SK-N-SH (cell line): ENCODE measurements around the gene CHRNB2. TPM values are rescaled to one million over a fixed set of nuclear protein-coding genes. Genes with fewer than 3 reads are reported as not detected.

Source experiments
- CTCF ChIA-PET: fragments of 300-600, 350-600 bp; formaldehyde crosslinking; extraction: SDS; loops from one replicate; lab custom pipeline; 2021; lab: Yijun Ruan, JAX
- POLR2A ChIA-PET: fragments of 350-600 bp; sonication (Branson Sonifier 250); formaldehyde crosslinking; extraction: SDS; loops from one replicate; lab custom pipeline; 2020; ENCODE audit warnings: antibody characterized with exemption, inconsistent platforms; lab: Yijun Ruan, JAX
- DNase-seq: peaks from one replicate; pipeline ENCODE4 v3.0.0; 2012
- H2AFZ ChIP-seq: fragments of 200-600 bp; sonication (generic); 2 replicates; pipeline ENCODE4 v1.8.1; 2016; ENCODE audit warnings: antibody characterized with exemption, mild to moderate bottlenecking, low read depth
- H3F3A ChIP-seq: fragments of 200-600 bp; sonication (generic); replicated peaks from 2 replicates; pipeline ENCODE3; 2016; ENCODE audit warnings: antibody characterized with exemption, mild to moderate bottlenecking; ENCODE audit not compliant: insufficient read depth
- H3K27ac ChIP-seq, 2 experiments: fragments of 200-500 bp in 1 of 2; fragments of 200-600 bp in 1 of 2; sonication (Bioruptor generic) in 1 of 2; sonication (generic), shearing (Covaris generic) in 1 of 2; 2 replicates each; pipeline versions ENCODE4 v1.5.1 to v1.6.1; 2014 to 2016; ENCODE audit warnings: low read depth in 2 of 2, inconsistent platforms in 1 of 2, low read length in 1 of 2, mild to moderate bottlenecking in 1 of 2, mixed read lengths in 1 of 2
- H3K27me3 ChIP-seq: fragments of 200-600 bp; sonication (generic), shearing (Covaris generic); 2 replicates; pipeline ENCODE4 v1.6.1; 2016; ENCODE audit warnings: mixed run types; ENCODE audit not compliant: insufficient read depth
- H3K36me3 ChIP-seq, 2 experiments: fragments of 200-500 bp in 1 of 2; fragments of 200-600 bp in 1 of 2; sonication (Bioruptor generic) in 1 of 2; sonication (generic) in 1 of 2; replicated peaks in 1 of 2; 2 replicates each; pipeline versions ENCODE3 to v1.5.1; 2014 to 2016; ENCODE audit warnings: low read length in 1 of 2, mild to moderate bottlenecking in 1 of 2; ENCODE audit not compliant: insufficient read depth in 2 of 2, control insufficient read depth in 1 of 2
- H3K4me1 ChIP-seq, 2 experiments: fragments of 200-500 bp in 1 of 2; fragments of 200-600 bp in 1 of 2; sonication (Bioruptor generic) in 1 of 2; sonication (generic), shearing (Covaris generic) in 1 of 2; 2 replicates each; pipeline versions ENCODE4 v1.5.1 to v1.6.1; 2014 to 2016; ENCODE audit warnings: low read depth in 1 of 2, low read length in 1 of 2, mixed run types in 1 of 2; ENCODE audit not compliant: insufficient read depth in 2 of 2, control insufficient read depth in 1 of 2
- H3K4me2 ChIP-seq: fragments of 200-600 bp; sonication (generic), shearing (Covaris generic); 2 replicates; pipeline ENCODE4 v1.6.1; 2017; ENCODE audit warnings: mixed run types
- H3K4me3 ChIP-seq, 2 experiments: fragments of 200-500 bp in 1 of 2; fragments of 200-600 bp in 1 of 2; sonication (Bioruptor generic) in 1 of 2; sonication (generic), shearing (Covaris generic) in 1 of 2; 2 replicates each; pipeline versions ENCODE4 v1.5.1 to v1.8.1; 2014 to 2016; ENCODE audit warnings: low read depth in 2 of 2, inconsistent platforms in 1 of 2, low read length in 1 of 2, mild to moderate bottlenecking in 1 of 2, mixed read lengths in 1 of 2, moderate library complexity in 1 of 2
- H3K79me2 ChIP-seq: fragments of 200-600 bp; sonication (generic); 2 replicates; pipeline ENCODE4 v1.8.1; 2017; ENCODE audit warnings: mild to moderate bottlenecking; ENCODE audit not compliant: insufficient read depth
- H3K9ac ChIP-seq: fragments of 200-600 bp; sonication (generic); 2 replicates; pipeline ENCODE4 v1.6.1; 2017; ENCODE audit warnings: mixed run types
- H3K9me2 ChIP-seq: fragments of 200-600 bp; sonication (generic); 2 replicates; pipeline ENCODE4 v1.6.1; 2017; ENCODE audit warnings: mixed run types
- H3K9me3 ChIP-seq: fragments of 200-600 bp; sonication (generic); 2 replicates; pipeline ENCODE4 v1.6.1; 2017; ENCODE audit warnings: mixed run types, mild to moderate bottlenecking, moderate library complexity
- H4K20me1 ChIP-seq: fragments of 200-600 bp; sonication (generic); 2 replicates; pipeline ENCODE4 v1.6.1; 2017; ENCODE audit warnings: mild to moderate bottlenecking, mixed run types; ENCODE audit not compliant: insufficient read depth
- ELF1 ChIP-seq: IDR thresholded peaks from 2 replicates; pipeline ENCODE4 v1.4.0; 2012
- FOXJ3 ChIP-seq: sonication (generic); formaldehyde crosslinking; IDR thresholded peaks from 2 replicates; pipeline ENCODE4 v1.5.1; 2020; ENCODE audit warnings: mild to moderate bottlenecking, missing genetic modification reagents
- FOXM1 ChIP-seq: IDR thresholded peaks from 2 replicates; pipeline ENCODE4 v1.4.0; 2012; ENCODE audit warnings: low read depth, mild to moderate bottlenecking
- NRF1 ChIP-seq: IDR thresholded peaks from 2 replicates; pipeline ENCODE4 v1.6.1; 2012; ENCODE audit warnings: low read depth, mild to moderate bottlenecking, low read length
- SIN3A ChIP-seq: IDR thresholded peaks from 2 replicates; pipeline ENCODE4 v1.6.1; 2012; ENCODE audit warnings: low read depth, mild to moderate bottlenecking, low read length, moderate library complexity, borderline replicate concordance
- whole genome bisulfite sequencing: methylation state at CpG from one replicate; pipeline ENCODE4 v1.1.6; 2017; ENCODE audit warnings: low lambda C conversion rate; 5-methylcytosine and 5-hydroxymethylcytosine counted together
- polyA plus RNA-seq, 3 experiments: library from polyadenylated mRNA; depleted of rRNA; stranded (reverse); fragments of >200 nt; gene quantifications; 2 replicates each; pipeline ENCODE4 v1.2.3, GENCODE V29; 2012
- TF ChIP-seq, protein P1 (sequence below): IDR thresholded peaks from 2 replicates; pipeline ENCODE4 v1.4.0; 2012; ENCODE audit warnings: low read depth, borderline replicate concordance
- TF ChIP-seq, protein P2 (sequence below): IDR thresholded peaks from 2 replicates; pipeline ENCODE4 v1.4.0; 2012; ENCODE audit warnings: low read depth, borderline replicate concordance
- TF ChIP-seq, protein P3 (sequence below): IDR thresholded peaks from 2 replicates; pipeline ENCODE4 v1.6.1; 2012; ENCODE audit warnings: mild to moderate bottlenecking, low read depth, low read length, moderate library complexity
- TF ChIP-seq, protein P4 (sequence below): fragments of 150-350 bp; IDR thresholded peaks from 2 replicates; pipeline ENCODE4 v1.6.1; 2016; ENCODE audit warnings: mild to moderate bottlenecking, low read depth, low read length
- TF ChIP-seq, protein P5 (sequence below): fragments of 200-600 bp; sonication (generic); IDR thresholded peaks from 2 replicates; pipeline ENCODE4 v1.6.1; 2017; ENCODE audit warnings: antibody characterized with exemption, mild to moderate bottlenecking, moderate library complexity

Gene CHRNB2
- polyA plus RNA-seq, 1 of the 3 experiments (the other 2 are of a cell fraction): 0.64 TPM

DNA sequence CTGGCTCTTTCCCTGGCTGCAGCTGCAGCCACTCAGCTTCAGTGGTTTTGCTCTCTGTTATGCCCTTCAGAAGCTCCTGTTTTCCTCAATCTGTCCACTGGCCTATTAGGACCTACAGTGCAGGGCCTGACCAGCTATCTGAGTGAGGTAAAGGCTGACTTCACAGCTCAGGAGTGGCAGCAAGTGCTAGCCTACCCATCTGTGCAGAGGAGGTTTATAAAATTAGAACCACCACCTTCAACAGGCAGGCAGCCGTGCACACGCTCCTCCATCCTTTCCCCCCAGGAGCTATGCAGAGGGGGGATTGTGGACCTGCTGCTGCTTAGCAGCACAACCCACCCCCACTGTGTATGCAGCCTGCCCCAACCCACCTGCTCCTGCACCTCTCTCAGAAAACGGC lies 32.1 kb downstream of the CHRNB2 start:
- Histone ChIP-seq H2AFZ (no peak overlapping the region), H3K9me3 (no peaks in the 10 kb centered on the region), H3K36me3 (peaks cover 39 to 70% of the 10 kb centered on the region in 2 experiments), H3K79me2 (peaks cover 79% of the 10 kb centered on the region), H3K9me2 (no peaks in the 10 kb centered on the region), H3K4me3 (no peak overlapping the region), H3F3A (peaks cover 3% of the 10 kb centered on the region), H3K9ac (no peak overlapping the region), H4K20me1 (peaks cover 78% of the 10 kb centered on the region), H3K4me2 (no peak overlapping the region), H3K4me1 (no peaks in the 10 kb centered on the region), H3K27me3 (no peaks in the 10 kb centered on the region), H3K27ac (peak overlapping the region; percentile 6 to 8; a peak in 1 of 4 replicates)
- ChIA-PET POLR2A (no interaction called here), CTCF (interaction anchor here (0.8 to 1.8 kb wide), 4 partner anchors 40 to 279 kb away, joined by 3 to 6 read pairs (median 4); no protein-coding TSS in a partner anchor)
- no peak for TF ChIP-seq ELF1
- no peak for TF ChIP-seq NRF1
- TF ChIP-seq, protein P1, sequence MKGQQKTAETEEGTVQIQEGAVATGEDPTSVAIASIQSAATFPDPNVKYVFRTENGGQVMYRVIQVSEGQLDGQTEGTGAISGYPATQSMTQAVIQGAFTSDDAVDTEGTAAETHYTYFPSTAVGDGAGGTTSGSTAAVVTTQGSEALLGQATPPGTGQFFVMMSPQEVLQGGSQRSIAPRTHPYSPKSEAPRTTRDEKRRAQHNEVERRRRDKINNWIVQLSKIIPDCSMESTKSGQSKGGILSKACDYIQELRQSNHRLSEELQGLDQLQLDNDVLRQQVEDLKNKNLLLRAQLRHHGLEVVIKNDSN: no peak
- TF ChIP-seq, protein P2, sequence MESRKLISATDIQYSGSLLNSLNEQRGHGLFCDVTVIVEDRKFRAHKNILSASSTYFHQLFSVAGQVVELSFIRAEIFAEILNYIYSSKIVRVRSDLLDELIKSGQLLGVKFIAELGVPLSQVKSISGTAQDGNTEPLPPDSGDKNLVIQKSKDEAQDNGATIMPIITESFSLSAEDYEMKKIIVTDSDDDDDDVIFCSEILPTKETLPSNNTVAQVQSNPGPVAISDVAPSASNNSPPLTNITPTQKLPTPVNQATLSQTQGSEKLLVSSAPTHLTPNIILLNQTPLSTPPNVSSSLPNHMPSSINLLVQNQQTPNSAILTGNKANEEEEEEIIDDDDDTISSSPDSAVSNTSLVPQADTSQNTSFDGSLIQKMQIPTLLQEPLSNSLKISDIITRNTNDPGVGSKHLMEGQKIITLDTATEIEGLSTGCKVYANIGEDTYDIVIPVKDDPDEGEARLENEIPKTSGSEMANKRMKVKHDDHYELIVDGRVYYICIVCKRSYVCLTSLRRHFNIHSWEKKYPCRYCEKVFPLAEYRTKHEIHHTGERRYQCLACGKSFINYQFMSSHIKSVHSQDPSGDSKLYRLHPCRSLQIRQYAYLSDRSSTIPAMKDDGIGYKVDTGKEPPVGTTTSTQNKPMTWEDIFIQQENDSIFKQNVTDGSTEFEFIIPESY: no peak
- TF ChIP-seq, protein P3, sequence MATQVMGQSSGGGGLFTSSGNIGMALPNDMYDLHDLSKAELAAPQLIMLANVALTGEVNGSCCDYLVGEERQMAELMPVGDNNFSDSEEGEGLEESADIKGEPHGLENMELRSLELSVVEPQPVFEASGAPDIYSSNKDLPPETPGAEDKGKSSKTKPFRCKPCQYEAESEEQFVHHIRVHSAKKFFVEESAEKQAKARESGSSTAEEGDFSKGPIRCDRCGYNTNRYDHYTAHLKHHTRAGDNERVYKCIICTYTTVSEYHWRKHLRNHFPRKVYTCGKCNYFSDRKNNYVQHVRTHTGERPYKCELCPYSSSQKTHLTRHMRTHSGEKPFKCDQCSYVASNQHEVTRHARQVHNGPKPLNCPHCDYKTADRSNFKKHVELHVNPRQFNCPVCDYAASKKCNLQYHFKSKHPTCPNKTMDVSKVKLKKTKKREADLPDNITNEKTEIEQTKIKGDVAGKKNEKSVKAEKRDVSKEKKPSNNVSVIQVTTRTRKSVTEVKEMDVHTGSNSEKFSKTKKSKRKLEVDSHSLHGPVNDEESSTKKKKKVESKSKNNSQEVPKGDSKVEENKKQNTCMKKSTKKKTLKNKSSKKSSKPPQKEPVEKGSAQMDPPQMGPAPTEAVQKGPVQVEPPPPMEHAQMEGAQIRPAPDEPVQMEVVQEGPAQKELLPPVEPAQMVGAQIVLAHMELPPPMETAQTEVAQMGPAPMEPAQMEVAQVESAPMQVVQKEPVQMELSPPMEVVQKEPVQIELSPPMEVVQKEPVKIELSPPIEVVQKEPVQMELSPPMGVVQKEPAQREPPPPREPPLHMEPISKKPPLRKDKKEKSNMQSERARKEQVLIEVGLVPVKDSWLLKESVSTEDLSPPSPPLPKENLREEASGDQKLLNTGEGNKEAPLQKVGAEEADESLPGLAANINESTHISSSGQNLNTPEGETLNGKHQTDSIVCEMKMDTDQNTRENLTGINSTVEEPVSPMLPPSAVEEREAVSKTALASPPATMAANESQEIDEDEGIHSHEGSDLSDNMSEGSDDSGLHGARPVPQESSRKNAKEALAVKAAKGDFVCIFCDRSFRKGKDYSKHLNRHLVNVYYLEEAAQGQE: no peak
- TF ChIP-seq FOXJ3 (CRISPR knock-in tag): no peak
- no peak for TF ChIP-seq FOXM1
- no peak for TF ChIP-seq SIN3A
- TF ChIP-seq, protein P4, sequence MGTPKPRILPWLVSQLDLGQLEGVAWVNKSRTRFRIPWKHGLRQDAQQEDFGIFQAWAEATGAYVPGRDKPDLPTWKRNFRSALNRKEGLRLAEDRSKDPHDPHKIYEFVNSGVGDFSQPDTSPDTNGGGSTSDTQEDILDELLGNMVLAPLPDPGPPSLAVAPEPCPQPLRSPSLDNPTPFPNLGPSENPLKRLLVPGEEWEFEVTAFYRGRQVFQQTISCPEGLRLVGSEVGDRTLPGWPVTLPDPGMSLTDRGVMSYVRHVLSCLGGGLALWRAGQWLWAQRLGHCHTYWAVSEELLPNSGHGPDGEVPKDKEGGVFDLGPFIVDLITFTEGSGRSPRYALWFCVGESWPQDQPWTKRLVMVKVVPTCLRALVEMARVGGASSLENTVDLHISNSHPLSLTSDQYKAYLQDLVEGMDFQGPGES: no peak
- TF ChIP-seq, protein P5, sequence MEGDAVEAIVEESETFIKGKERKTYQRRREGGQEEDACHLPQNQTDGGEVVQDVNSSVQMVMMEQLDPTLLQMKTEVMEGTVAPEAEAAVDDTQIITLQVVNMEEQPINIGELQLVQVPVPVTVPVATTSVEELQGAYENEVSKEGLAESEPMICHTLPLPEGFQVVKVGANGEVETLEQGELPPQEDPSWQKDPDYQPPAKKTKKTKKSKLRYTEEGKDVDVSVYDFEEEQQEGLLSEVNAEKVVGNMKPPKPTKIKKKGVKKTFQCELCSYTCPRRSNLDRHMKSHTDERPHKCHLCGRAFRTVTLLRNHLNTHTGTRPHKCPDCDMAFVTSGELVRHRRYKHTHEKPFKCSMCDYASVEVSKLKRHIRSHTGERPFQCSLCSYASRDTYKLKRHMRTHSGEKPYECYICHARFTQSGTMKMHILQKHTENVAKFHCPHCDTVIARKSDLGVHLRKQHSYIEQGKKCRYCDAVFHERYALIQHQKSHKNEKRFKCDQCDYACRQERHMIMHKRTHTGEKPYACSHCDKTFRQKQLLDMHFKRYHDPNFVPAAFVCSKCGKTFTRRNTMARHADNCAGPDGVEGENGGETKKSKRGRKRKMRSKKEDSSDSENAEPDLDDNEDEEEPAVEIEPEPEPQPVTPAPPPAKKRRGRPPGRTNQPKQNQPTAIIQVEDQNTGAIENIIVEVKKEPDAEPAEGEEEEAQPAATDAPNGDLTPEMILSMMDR: no peak
- DNase-seq: no peak
- 88% methylated on average over 3 of the region's 3 CpGs for WGBS
